ENCODE results near the gene ARHGAP35.

ARHGAP35 gene

GRCh38 chr19:46906221-46906620 is 45.4 kb downstream of the ARHGAP35 start:
- Histone ChIP-seq H3K9ac (ENCODE audit: low read length in 2 of 2) (no peak overlapping the region), H3K4me1 (ENCODE audit: control insufficient read depth, insufficient read depth, low read length) (peaks cover 19% of the 10 kb centered on the region), H3K27ac (ENCODE audit: low read length) (no peak overlapping the region), H3K4me3 (ENCODE audit: low read length in 2 of 2) (no peak overlapping the region), H3K36me3 (ENCODE audit: control insufficient read depth in 2 of 2, insufficient read depth in 2 of 2, low read length in 2 of 2) (no peaks in the 10 kb centered on the region), H3K27me3 (ENCODE audit: control insufficient read depth in 1 of 2, insufficient read depth in 2 of 2, low read length in 2 of 2) (no peaks in the 10 kb centered on the region), H3K9me3 (ENCODE audit: control insufficient read depth in 2 of 2, low read length in 2 of 2) (no peaks in the 10 kb centered on the region)

DNA sequence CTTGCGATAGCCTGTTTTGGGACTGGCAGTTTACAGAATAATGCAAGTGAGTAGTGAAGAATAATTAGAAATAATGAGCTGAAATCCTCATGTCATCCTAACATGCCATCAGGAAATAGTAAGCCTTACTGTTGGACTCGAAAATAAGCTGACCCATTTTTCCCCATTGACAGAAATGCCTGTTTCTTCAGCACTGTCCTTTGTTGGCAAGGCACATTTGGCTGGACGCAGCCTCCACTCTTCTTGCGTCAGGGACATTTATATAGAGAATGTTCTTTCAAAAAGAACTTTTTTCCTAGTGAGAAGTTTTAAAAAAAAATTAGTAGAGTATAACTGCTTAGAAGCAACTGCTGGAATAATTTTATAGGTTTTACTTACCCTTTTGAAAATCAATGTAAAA is 47.1 kb downstream of the ARHGAP35 start:
- no peaks in the 10 kb centered on the region for H3K9me3 ChIP-seq (ENCODE audit: control insufficient read depth in 2 of 2, low read length in 2 of 2)
- no peak overlapping the region for H3K9ac ChIP-seq (ENCODE audit: low read length in 2 of 2)
- no peak overlapping the region for H3K27ac ChIP-seq (ENCODE audit: low read length)
- H3K27me3 ChIP-seq (ENCODE audit: control insufficient read depth in 1 of 2, insufficient read depth in 2 of 2, low read length in 2 of 2): no peaks in the 10 kb centered on the region
- H3K36me3 ChIP-seq (ENCODE audit: control insufficient read depth in 2 of 2, insufficient read depth in 2 of 2, low read length in 2 of 2): no peaks in the 10 kb centered on the region
- peaks cover 8% of the 10 kb centered on the region for H3K4me1 ChIP-seq (ENCODE audit: control insufficient read depth, insufficient read depth, low read length)
- H3K4me3 ChIP-seq (ENCODE audit: low read length in 2 of 2): no peak overlapping the region

DNA sequence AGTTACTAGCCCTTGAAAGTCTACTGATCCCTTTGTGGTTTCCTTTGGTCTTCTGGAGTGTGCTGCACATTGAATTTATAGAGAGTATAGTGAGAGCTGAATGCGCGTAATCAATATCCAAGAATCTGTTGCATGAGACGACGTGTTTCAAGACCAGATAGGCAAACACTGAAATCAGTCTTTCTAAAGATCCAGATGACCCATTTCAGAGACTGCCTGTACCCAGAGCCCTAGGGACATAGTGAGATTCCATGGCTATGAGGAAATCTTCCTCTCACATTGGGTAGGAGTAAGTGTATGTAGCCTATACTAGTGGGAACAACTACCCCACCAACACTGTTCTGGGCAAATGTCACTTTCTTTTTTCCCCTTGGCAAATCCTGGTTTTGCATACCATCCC is 48.6 kb downstream of the ARHGAP35 start:
- peaks cover 5% of the 10 kb centered on the region for H3K4me1 ChIP-seq (ENCODE audit: control insufficient read depth, insufficient read depth, low read length)

More for the DNA sequence above, 48.6 kb downstream of the ARHGAP35 start:
- Histone ChIP-seq H3K36me3 (ENCODE audit: control insufficient read depth in 2 of 2, insufficient read depth in 2 of 2, low read length in 2 of 2) (no peaks in the 10 kb centered on the region), H3K9me3 (ENCODE audit: control insufficient read depth in 2 of 2, low read length in 2 of 2) (no peaks in the 10 kb centered on the region), H3K27ac (ENCODE audit: low read length) (no peak overlapping the region), H3K27me3 (ENCODE audit: control insufficient read depth in 1 of 2, insufficient read depth in 2 of 2, low read length in 2 of 2) (no peaks in the 10 kb centered on the region), H3K9ac (ENCODE audit: low read length in 2 of 2) (no peak overlapping the region), H3K4me3 (ENCODE audit: low read length in 2 of 2) (no peak overlapping the region)

Data from stomach smooth muscle (tissue), 2 donors.